Measurements from ENCODE around the gene HOOK1.

- TF ChIP-seq EZH2 (IDR thresholded peaks at IDR 0.05), result no peak
- TF ChIP-seq FOXP2 (optimal IDR thresholded peaks at IDR 0.05; ENCODE audit: control extremely low read depth, extremely low read length, insufficient read depth), result no peak
These were observed 70.5 kb downstream of the HOOK1 start for GRCh38 chr1:59885160-59885832.
